HG03196 (cell line): ENCODE data around the gene MAPK7.
A peak's percentile ranks its signal among the peaks of the same experiment; 100 is the strongest.

Source experiments
- ATAC-seq: cut with Tn5 transposase; IDR thresholded peaks from one replicate; pipeline ENCODE4 v1.9.1; 2021; ENCODE audit not compliant: unreplicated experiment

Gene MAPK7

GRCh38 chr17:19362277-19363113 lies 15.8 kb upstream of the MAPK7 start, which contains the start of gene B9D1:
Gene B9D1 (minus strand): TSS chr17:19362723. CDS start chr17:19362569, 154 bp downstream.
- peak; percentile 72 for ATAC-seq

- no peak for ATAC-seq
These were observed 15.2 kb upstream of the MAPK7 start for GRCh38 chr17:19363114-19363438.

DNA sequence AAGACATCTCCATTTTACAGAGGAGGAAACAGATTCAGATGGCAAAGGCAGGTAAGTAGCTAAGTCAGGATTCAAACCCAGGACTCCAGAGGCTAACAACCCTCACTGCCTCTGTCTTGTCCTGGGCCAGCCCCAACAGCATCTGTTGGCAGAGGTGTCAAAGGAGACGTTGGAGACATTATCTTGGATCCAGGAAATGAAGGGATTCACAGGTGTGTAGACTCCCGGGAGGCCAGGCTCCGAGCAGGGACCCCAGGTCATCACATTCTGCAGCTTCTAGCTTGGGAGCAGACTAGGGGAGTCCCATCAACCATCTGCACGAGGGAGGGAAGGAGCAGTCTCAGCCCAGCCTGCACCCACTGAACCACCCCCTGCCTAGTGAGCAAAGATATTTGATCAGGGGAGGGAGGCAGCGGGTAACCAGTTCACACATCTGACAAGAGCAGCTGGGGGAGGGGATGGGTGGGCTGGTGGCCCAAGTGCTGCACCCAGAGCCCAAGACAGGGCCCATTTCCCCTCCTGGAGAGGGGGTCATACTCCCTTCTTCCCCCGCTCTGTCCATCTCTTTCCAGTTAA lies 14.8 kb upstream of the MAPK7 start:
- ATAC-seq = no peak

DNA sequence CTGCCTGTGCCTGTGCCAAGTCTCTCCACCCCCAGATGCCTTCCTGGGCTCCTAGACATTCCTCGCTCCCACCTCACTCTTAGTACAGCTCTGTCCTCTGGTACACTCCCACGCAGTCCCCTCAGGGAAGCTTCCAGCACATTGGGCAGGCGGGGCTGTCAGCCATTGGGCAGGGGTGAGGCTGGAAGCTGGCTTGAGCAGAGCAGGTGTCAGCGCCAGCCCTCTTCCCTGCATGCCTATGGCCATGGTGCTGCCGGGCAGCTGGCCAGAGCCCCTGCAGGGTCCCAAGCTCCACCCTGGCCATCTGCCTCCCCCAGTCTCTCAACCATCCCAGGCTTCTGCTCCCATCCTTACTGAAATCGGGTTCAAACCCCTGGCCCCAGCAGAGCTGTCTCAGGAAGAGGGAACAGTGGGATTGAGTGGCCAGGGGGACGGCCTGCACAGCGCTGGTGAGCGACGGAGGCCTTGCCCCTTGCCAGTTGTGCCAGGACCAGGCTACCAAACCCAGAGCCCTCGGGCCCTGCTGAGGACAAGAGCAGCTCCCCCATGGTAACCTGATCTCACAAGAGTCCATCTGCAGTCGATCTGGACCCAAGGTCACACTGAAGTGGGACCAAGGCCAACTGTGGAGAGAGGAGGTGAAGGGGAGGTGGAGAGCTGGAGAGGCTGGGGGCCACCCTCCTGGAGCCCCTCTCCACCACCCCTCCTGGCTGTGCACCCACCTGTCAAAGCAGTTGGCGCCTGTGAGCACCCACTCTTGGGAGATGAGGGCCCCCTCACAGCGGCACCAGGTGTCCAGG lies 13.4 kb upstream of the MAPK7 start:
- ATAC-seq = no peak

DNA sequence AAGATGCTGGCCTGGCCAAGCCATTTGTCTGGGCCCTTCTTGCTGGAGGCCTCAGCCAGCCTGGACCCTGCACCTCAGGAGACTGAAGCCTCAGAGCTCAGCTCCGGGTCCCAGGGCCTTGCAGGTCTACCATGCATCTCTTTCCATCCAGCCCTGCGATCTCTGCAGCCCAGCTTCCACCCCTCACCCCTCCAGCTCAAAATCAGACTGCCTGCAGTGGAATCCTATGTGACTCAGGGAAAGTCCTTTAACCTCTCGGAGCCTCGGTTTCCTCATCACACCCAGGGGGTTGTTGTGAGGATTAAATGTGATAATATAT lies 12.8 kb upstream of the MAPK7 start:
- no peak for ATAC-seq

- no peak for ATAC-seq
These were observed 12.3 kb upstream of the MAPK7 start for GRCh38 chr17:19365833-19366636.

DNA sequence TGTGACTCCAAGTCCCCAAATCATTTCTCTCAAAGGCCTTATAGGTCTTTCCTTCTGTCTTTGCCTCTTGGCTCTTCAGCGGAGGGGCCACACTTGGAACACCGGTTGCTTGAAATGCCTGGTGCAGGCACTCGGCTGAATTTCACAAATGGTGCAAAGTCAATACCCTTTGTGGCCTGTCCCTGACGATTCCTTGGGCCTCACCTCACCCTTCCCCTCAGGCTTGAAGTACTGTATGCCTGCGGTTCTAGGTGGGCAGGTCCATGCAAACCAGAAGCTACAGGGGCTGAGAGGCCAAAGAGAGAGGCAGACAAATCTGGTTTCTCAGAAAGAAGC lies 11.7 kb upstream of the MAPK7 start:
- no peak for ATAC-seq

- ATAC-seq = no peak
These were observed 10.1 kb upstream of the MAPK7 start for GRCh38 chr17:19368229-19368628.

DNA sequence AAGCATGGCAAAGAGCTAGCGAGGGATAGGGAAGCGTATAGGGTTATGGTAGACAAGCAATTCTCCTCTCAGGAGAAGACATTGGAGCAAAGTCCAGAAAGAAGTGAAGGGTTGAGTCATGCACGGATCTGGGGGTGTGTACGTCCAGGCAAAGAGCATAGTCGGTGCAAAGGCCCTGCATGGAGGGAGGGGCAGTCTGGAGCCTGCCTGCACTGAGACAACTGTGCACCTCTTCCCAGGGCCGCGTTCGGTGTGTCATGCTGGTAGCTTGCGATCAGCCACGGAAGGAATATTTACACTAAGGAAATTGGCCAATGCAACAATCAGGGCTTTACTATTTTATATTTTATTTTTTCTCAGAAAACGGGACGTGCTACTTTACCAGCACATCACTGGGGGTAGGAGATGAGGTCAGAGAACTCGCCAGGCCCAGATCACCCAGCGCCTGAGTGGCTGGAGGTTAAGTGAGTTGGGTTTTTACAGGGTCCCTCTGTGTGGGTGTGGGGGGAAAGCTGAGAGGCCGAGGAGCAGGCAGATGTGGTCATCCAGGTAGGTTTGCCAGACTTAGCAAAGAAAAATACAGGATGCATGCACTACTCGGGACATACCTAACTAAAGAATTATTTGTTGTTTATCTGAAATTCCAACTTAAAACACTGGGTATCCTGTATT lies 9.1 kb upstream of the MAPK7 start:
- no peak for ATAC-seq

DNA sequence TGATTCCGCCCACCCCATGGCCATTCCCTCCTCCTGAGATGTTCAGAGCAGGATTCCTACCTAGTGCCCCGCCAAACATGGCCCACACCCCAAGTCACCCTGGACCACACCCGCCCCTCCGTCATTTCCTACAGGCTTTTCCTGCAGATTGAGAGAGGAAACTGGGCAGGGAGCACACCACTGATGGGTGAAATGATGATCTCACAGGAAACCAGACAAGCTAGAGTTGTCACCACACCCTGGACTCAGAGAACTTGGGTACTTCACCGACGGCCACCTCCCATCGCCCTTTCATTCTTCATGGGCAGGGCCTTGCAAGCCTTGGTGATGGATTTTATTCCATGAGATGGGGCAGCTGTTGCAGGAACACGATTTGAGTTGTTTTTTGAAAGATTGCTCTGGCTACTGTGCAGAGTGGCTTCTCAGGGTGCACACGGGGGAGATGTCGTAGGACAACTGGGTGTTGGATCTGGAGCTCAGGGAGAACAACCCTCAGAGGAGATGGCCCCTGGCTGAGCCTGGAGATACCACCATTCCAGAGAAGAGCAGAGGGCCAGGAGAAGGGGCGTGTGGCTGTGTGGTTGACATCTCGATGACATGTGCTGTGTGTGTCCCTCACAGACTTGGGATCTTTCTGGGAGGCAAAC lies 8.3 kb upstream of the MAPK7 start:
- ATAC-seq = peak; percentile 16

DNA sequence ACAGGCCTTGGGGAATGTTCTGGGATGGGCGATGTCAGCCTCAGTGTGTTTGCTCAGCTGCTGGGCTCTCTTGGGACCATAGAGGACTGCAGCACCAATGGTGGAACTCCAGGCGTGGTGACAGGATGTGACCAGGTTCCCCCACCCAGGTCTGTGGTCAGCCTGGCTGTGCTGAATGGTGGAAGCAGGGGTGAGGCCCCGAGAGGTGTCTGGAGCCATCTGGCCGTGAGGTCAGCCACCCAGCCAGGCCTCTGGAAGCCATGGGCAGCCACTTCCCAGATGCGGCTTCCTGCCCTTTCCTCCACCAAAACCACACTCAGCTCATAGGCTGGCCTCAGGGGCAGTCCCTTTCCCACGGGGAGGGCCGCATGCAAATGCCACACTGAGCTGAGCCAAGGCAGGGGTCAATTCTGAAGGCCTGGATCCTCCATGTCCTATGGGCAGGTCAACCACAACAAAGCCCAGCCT lies 7.8 kb upstream of the MAPK7 start:
- peak; percentile 76 for ATAC-seq

DNA sequence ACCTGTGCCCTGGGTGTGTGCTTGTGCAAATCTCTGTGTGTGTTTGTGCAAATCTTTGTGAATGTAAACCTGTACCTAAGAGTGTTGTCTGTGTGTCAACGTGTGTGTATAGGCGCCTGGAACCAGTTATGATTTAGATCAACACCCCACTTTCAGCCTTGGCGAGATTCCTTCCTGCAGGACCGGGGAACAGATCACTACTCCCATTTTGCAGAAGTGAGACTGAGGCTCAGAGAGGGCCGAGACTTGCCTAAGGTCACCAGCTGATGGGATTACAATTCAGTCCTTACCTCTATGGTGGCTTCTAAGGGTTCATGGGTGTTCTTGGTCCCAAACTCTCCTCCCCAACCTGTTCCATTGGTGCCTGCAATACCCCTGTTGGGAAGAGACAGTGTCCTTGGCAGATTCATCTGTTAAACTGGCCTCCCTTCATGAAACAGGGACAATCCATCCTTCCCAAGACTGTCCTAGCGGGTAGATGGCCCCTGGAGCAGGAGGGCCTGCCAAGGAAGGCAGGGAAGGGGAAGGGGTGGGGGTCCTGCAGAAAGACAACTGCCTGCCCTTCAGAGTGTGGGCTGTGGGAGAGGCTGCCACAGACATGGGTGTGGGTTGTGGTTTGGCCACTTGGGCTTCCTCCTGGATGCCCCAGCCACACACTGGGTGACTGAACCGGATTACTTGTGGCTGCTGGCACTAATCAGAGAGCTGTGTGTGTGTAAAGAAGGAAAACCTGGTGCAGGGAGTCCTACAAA lies 6.9 kb upstream of the MAPK7 start:
- ATAC-seq = no peak

- ATAC-seq = no peak
These were observed 6.3 kb upstream of the MAPK7 start for GRCh38 chr17:19372011-19372370.

DNA sequence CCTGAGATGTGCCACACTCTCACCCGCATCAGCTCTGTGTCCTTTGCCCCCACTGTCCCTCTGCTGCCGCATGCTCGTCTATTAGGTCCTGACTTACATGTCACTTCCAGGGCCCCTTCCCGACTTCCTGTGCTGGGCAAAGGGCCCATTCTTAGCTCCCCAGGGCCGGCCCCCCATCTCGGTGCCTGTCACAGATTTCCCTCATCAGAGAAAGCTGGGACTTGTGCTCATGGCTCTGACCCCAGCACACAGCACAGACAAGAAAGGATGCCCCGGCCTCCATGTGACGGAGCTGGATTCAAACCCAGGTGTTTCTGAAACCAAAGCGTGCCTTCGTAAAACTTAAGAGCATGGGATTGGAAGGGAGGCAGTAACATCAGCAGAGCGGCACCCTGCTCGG lies 5.9 kb upstream of the MAPK7 start:
- no peak for ATAC-seq

- ATAC-seq = no peak
These were observed 5.3 kb upstream of the MAPK7 start for GRCh38 chr17:19372866-19373504.

GRCh38 chr17:19374136-19374535 lies 4.2 kb upstream of the MAPK7 start:
- no peak for ATAC-seq

- ATAC-seq = no peak
These were observed 2.6 kb upstream of the MAPK7 start for GRCh38 chr17:19375732-19376131.

DNA sequence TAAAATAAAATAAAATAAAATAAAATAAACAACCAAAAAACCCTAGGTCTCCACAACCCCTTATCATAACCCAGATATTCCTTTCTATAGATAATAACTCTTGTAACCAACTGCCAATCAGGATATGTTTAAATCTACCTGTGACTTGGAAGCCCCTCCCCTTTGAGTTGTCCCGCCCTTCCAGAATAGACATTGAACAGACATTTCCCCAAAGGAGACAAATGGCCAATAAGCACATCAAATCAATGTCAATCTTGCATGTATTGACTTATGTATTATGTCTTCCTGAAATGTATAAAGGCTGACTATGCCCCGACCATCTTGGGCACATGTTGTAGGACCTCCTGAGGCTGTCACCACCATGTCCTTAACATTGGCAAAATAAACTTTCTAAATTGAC lies 1.5 kb upstream of the MAPK7 start:
- ATAC-seq = no peak
